HG03135 (cell line): ENCODE data around the gene RGS12.

ENCODE experiments used
- ATAC-seq: cut with Tn5 transposase; IDR thresholded peaks from one replicate; pipeline ENCODE4 v1.9.1; 2021; ENCODE audit warnings: mild to moderate bottlenecking, moderate library complexity; ENCODE audit not compliant: unreplicated experiment

RGS12 gene

DNA sequence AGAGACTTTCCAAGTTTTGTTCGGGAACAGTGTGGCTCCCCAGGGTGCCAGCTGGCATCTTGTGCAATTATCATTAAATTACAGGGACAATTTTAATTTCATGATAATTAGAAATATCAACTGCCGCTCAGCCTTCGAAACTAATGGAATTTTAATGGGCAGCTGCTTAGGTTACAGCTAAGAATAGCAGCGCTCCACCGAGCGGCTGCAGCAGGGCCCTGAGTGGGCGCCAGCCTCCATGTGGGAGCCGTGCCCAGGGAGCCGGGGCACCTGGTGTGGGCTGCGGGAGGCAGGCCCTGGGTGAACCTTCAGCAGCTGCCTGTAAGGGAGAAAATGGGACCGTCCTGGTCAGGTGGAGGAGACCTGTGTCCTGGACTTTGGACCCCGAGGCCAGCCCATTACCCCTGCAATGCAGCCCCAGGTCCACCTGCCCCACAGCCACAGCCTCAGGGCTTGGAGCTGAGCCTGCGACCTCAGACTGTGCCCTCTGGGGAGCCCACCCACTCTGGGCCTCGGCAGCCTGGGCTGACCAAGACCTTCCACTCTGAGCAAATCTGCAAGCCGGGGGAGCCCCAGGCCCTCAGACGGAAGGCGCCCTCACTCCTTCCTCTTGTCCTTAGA lies 22.7 kb upstream of the RGS12 start:
- no peak for ATAC-seq

DNA sequence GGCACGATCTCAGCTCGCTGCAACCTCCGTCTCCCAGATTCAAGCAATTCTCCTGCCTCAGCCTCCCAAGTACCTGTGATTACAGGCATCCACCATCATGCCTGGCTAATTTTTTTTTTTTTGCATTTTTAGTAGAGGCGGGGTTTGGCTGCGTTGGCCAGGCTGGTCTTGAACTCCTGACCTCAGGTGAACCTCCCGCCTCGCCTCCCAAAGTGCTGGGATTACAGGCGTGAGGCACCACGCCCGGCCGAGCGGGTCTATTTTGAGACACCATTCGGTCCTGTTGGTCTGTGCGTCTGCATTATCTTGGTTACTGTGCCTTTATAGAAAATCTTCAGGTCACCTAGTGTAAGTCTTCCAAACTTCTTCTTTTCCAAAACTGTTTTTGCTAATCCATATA lies 21.7 kb upstream of the RGS12 start:
- ATAC-seq: no peak

DNA sequence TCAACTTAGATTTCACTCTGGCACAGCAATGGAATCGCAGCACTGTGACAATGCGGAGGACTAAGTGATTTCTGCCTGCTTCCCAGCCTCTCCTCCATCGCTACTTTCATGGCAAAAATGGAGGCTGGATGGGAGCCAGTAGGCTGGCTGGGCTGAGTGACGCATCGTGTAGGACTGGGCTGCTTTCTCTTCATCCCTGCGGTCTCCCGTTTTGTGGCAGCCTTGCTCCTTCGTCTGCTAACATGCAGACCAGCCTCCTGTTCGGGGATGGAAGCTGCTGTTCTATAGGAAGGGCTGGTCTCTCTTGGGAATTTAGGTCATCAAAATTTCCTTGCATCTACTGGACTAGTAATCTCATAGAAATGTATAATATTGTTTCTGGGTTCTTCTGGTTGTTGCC lies 15.8 kb upstream of the RGS12 start:
- ATAC-seq: no peak

DNA sequence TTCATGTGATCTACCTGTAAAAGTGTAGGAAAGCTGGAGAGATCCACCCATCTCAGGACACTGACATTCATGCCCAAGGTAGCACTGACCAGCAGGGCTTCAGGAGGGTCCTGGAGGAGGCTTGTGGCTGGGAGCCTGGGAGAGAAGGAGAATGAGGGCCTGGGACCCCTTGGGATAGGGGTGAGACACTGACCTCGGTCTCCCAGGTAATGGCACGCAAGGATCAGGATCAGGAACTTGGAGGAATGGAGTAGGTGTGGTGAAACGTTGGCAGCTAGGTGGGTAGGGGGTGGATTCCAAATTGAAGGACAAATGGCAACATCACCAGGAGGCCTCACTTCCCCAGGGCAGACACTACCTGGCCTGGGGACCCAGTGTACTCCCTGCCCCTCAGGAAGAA lies 12.4 kb upstream of the RGS12 start:
- no peak for ATAC-seq

DNA sequence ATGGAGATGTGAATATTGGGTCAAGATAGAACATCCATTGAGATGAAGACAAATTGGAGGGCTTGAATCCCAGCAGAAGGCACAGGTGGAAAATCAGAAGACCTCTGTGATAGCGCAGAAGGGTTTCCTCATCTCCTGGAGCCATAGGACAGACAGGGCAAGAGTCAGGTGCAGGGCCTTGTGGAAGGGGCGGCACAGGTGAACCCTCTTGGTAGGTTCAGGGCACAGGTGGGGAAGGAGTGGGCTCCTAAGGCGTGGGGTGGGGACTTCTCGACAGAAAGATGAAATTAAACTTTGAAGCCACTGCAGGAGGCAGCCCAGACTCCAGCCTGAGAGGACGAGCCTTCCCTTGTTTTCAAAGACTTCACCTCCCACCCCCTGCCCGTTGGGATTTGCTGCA lies 9.3 kb upstream of the RGS12 start:
- no peak for ATAC-seq

DNA sequence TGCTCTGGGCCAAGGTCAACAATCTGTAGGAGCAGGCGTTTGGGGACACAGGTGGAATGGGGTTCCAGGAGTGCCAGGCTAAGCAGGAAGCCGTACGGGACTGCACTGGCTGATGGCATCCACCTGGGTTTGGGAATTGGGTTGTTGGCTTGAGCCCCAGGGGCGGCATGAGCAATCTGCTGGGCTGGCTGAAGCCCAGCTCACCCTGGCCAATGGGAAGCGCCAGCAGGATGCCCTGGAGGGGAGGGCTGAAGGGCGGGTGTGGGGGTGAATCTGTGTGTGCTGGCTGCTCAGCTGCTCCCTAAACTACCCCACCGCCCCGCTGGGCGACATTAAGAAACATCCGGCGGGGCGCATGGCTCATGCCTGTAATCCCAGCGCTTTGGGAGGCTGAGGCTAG lies 8.9 kb upstream of the RGS12 start:
- no peak for ATAC-seq

DNA sequence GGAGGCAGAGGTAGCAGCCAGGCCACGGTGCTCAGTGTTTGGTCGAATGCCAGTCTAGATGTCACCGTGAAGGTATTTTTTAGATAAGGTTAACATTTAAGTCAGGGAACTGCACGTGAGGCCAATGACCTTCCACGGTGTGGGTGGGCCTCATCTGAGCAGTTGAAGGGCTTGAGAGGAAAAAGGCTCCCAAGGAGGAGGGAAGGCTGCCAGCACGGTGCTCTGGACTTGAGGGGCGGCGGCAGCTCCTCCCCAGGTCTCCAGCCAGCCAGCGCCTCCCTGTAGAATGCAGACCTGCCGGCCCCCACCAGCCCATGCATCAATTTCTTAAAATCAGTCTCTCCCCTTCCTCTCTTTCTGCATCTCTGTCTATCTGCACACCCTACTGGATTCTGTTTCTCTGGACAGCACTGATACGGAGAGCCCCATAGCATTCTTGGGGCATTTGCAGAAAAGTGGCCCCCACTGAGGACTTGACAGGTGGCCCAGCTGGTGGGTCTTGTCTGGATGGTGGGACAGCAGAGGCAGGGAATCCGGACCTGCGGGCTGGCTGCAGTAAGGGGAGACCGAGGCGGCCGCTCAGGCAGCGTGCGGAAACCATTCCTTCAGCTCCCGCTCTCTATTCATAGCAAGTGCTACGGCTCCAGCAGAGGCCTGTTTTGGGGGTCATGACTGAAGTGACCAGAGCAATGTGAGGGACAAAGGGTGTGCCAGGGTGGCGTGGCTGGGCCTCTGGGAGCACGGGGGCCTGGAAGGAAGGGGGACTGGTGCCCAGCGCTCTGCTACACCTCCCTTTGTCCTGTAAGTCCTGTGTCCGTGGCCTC lies 7.9 kb upstream of the RGS12 start:
- ATAC-seq: no peak

DNA sequence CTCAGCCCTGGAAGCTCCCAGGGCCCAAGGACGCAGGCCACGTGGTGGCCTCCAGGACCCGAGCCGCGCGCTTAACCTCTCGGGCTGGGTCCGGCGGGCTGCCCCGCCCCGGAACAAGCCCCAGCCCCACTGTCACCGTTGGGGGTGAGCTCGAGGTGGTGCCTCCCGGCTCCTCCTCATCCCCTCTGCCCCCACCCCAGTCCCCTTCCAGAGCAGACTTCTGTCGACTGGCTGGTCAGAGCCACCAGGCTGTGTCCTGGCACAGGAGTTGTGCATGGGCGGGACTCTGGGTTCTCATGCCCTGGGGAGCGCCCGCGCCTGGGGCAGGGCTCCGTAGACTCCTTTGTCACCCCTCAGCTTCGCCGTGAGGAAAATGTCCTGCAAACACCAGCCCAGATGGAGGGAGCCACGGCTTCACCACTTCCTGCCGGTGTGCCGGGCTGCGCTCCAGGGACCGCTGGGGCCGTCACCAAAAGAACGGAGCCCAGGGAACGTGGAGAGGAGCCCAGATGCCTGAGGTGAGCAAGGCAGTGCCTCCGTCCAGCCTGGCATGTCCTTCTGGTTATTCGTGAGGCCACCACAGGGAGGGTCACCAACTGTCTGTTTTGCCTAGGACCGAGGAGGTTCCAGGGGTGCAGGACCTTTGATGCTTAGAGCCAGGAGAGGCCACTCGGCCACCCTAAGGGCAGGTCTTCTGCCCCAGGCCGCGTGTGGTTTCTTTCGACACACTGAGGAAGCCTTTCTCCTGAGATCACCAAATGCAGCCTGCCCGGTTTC lies 7.1 kb upstream of the RGS12 start:
- ATAC-seq: peak; percentile 89

DNA sequence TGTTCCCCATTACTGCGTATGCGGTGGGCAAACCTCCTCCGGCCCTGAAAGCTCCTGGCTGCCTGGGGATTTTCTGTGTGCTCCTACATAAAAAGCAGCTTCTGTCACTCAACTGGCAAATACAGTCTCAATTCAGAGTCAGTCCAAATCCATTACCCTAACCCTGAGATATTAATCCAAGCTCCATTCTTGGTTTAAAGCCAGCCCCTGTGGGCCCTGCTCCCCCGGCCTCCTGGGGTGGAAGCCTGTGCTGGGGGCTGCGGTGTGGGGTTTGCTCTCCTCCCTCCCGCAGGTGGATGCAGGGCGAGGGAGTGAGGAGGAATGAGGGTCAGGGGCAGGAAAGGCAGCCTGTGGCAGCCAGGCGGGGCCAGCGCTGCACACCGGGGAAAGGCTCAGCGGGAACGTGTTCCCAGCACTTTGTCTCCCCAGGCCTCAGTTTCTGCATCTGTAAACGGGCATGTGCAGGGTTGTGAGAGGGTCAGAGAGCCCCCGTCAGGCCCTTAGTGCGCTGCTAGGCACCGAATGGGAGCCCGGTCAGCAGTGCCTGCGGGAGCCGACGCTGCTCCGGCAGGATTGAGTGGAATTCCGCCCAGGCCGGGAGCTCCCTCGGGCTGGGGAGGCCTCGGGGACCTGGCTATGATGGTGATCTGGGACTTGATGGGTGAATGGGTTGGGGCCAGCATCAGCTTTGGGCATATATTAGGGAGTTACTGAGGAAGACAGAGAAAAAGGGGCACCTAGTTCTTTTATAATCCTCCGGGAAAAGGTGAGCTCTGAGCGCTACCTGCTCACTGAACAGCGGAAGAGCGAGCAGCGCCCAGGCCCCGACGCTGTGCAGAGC lies 6.3 kb upstream of the RGS12 start:
- peak; percentile 10 for ATAC-seq

DNA sequence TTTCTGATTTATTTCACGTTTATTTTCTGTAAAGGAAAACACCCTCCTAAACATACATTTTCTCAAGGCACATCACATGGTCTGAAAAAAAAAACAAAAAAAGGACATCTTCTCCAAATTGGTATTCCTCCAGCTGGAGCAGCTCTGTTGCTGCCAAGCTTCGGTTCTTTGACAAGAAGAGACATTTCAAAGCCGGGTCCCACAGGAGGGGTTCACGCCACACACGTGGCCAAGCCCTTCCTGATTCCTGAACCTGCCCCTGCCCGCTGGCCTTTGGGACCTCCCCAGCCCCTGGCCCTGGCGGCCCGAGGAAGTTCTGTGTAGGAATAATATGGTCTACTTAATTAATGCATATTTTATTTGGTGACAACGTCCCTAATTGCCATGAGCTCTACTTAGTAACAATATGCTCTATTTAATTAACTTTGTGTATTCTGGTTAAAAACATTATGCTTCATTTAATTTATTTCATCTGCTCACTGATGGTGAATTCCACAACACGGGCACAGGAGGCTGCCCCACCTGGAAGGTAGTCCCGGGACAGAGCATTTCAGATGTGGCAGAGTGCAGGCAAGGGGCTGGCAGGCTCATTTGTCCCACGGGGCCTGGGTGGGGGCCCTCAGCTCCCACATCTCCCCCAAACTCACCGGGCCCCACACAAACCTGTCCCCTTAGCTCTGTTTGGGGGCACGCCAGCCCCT lies 5.4 kb upstream of the RGS12 start:
- ATAC-seq: no peak

DNA sequence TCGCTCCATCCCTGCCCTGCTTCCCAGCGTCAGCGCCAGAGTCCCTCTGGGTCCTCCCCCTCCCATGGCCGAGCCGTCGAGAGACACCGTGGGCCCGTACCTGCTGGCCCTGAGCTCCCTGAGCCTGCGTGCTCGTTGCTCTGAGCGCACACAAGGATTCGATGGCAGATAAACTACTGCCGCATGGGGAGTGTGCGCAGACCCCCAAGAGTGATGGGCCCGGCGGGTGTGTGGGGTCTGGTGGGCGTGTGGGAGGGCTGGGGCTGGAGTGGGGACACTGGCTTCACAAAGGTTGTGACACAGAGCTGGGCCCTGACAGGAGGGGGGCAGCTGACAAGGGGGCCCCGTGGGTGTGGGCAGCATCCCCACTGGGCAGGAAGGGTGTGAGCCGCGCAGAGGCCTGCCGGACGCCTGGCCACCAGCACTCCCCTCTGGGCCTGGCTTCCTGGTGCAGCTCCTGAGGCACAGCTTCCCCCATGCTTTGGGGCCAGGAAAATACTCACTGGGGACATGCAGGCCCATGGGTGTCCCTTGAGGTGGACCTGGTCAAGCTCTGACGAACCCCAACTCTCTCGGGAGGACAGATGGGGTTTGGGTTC lies 4.8 kb upstream of the RGS12 start:
- no peak for ATAC-seq

DNA sequence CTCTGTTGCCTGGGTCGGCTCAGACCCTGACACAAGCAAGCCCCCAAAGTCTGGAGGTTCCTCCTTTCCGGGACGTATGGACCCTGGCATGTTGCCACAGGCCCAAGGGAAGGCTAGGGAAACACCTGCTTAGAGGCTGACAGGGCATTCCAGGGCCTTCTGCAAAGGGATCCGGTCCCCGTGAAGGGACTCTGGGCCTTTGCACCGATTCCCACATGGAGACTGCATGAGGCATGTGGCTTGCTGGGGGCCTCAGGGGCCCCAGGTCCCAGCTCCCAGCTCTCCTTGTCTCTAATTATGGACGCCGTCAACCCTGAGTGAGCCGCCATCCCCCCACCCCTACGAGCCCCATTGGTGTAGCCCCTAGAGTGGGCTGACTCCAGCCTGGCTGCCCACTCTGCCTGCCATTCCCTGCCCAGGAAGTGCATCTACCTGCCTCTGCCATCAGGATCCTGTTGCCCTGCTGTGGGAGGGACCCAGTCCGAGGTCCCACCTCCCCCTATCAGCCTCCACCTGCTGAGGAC lies 4.2 kb upstream of the RGS12 start:
- ATAC-seq: no peak

DNA sequence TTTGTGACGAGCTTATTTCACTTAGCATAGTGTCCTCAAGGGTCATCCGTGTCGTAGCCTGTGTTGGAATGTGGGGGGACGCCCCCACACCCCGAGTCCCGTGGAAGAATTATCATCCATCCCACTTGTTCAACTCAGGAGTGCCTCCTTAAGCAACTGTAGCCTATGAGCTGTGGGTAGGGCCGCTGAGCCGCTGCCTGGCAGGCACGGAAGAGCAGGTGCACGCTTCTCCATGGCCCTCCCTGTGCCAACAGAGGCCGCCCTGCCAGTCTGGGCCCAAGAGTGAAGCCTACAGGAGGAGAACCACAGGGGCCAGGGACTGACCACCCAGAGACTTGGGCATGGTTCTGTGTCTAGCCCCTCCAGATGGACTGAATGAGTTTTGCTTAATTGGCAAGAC lies 2.3 kb upstream of the RGS12 start:
- no peak for ATAC-seq

DNA sequence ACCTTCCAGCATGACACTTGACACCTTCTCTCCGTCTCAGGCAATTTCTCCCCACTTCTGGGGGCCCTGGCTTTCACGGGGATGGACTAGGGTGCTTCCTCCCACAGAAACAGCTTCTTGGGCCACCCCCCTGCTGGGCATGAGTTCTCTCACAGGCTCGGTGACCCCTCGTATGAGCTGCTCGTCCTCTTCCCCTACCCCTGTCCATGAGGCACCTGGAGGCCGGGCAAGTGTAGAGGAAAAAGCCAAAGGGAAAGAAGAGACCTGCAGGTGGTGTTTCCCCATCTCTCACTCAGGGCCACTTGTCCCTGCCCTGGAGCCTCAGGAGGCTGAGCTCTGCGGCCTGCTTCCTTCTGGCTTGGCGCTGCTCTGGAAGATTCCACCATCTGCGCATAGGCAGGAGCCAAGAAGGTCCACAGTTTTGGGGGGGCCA lies 1.9 kb upstream of the RGS12 start:
- no peak for ATAC-seq

DNA sequence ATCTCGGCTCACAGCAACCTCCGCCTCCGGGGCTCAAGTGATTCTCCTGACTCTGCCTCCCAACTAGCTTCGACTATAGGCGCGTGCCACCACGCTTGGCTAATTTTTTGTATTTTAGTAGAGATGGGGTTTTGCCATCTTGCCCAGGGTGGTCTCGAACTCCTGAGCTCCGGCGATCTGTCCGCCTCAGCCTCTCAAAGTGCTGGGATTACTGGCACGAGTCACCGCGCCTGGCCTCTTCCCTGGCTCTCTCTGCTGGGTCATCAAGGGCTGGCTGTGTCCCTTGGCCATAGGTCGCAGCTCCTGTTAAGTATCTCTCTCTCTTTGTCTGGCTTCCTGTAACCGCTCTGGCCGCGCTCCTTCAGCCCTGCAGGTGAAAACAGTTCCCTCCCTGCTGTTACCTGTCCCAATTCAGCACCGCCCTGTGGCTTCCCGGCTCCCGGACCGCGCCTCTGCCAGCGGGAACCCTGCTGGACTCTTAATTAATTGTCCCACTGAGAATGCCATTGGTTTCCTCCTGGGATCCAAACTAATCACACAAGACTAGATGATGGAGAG lies 1.3 kb upstream of the RGS12 start:
- ATAC-seq: no peak

DNA sequence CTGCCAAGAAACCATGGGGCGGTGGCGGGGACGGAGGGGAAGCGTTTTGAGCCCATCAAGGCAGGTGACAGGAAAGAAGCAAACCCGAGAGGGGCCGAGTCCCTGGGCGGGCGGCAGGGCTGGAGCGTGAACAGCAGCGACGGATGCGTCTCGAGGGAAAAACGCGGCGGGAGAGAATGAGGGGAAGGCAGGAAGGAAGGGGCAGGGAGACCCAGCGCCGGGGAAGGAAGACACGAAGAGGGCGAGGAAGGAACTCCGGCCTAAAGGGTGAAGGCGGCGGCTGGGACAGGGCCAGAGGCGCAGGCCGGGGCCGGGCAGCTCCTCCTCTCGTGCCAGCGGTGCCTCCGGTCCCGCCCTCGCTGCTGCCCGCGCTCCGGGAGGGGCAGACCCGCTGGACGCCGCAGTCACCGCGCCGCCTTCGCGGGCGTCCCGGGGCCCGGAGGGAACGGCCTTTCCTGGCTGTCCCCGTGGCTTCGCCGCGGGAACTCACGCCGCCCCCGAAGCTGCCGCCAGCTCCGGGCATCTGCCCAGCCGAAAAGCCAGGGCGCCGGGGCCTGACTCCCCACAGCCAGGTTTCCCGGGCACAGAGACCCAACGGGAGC lies 751 bp upstream of the RGS12 start:
- peak; percentile 20 for ATAC-seq

DNA sequence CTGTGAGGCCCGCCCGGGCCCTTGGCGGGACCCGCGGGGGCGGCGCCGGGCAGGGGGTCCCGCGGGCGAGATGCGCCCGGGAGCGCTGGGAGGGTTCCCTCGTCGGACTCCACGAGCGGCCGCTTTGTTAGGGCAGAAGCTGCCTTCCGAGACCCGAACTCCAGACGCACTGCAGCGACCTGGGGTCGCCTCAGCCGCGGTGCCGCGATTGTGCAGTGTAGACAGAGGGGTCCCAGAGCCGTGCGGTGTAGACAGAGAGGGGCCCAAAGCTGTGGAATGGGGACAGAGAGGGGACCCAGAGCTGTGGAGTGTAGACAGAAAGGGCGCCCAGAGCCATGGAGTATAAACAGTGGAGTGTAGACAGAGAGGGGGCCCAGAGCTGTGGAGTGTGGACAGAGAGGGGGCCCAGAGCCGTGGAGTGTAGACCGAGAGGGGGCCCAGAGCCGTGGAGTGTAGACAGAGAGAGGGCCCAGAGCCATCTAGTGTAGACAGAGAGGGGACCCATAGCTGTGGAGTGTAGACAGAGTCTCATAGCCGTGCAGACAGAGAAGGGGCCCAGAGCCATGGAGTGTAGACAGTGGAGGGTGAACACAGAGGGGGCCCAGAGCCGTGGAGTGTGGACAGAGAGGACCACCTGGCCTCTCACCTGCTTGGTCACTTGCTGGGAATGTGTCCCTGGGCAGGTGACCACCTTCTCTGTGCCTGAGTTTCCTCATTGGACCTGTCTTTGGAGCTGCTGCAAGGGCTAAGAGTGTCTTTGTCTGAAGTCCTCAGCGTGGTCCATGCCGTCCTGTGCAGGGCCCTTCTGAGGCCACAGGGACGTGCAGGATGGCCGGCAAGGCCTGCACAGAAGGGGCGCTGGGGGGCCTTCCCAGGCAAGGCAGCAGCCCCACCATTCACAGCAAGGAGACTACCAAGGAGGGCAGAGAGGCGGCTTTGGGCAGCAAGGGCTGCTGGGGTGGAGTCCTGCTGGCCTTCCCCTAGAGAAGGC lies 875 bp downstream of the RGS12 start:
- no peak for ATAC-seq
